NCI-H510A treated with DMSO at 0.1 percent for 48 hours (cell line): ENCODE results near the gene ETDB.
"Not testable (repeated sequence)": the region's sequence is repeated elsewhere in the genome, so short reads cannot be mapped to it uniquely, and the experiment has no call there.

Source experiments
- DNase-seq: peaks from one replicate; lab custom pipeline; 2025; lab: John Stamatoyannopoulos, UW

ETDB gene

DNA sequence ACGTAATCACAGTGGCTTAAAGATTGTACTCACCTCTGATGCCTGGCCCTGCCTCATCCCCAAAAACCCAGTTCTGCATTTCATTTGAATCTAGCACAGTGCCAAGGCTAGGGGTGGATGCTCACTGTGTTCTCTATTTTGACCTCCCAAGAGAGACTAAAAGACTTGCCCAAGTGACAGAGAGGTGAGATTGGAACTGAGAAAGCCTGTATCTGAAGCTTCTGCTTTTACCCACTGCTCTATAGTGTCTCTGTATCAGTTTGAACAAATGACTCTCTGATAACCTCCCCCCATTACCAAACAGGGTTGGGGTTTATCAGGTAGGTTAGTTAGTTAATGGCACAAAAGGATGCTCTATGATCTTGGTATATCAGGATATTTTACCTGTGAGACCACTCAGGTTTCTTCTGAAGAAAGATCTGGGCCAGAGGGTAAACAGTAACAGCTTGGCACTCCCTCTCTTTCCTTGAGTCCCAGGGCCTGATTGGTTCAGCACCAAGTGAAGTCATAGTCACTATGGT, at the start of gene ETDB:
TSS of gene ETDB (minus strand) at position 471 of the 521 bp plus-strand sequence. CDS start 1,265 bp downstream, outside the sequence.
- not testable (repeated sequence) for DNase-seq

GRCh38 chrX:135169534-135169933, 49.2 kb upstream of the ETDB start:
- not testable (repeated sequence) for DNase-seq

GRCh38 chrX:135168486-135168885, 48.2 kb upstream of the ETDB start:
- no peak for DNase-seq

GRCh38 chrX:135154688-135155087, 34.4 kb upstream of the ETDB start:
- DNase-seq = not testable (repeated sequence)

GRCh38 chrX:135126145-135126544, 5.8 kb upstream of the ETDB start:
- not testable (repeated sequence) for DNase-seq

DNA sequence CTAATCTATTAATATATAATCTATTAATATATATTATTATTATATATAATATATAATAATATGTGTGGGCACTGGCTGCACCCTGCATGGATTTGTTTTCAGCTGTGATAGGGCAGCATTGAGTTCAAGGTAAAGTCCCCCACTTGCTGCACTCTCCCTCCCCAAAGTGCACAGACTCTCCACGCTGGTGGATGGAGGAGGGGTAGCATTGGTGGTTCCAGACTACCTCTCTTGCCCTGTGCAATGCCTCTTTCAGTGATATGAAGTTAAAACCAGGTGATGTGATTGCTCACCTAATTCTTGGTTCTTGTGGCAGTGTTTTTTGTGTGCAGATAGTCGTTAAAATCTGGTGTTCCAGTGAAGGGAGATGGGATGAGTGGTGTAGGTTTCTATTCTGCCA, 4.3 kb downstream of the ETDB start:
- DNase-seq = not testable (repeated sequence)

- no peak for DNase-seq
Observed at GRCh38 chrX:135114392-135114791, 5.9 kb downstream of the ETDB start.

GRCh38 chrX:135112743-135113142, 7.6 kb downstream of the ETDB start:
- no peak for DNase-seq

GRCh38 chrX:135112096-135112729, 8.1 kb downstream of the ETDB start:
- DNase-seq = no peak

DNA sequence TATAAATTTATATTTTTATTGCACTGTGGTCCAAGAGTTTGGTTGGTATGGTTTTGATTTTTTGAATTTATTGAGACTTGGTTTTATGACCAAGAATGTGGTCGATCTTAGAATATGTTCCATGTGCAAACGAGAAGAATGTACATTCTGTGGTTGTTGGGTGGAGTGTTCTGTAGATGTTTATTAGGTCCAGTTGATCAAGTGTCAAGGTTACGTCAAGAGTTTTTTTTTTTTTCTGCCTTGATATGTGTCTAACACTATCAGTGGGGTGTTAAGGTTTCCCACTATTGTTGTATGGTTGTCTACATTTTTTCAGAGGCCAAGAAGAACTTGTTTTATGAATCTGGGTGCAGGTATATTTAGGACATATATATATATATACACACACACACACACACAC, 10.8 kb downstream of the ETDB start:
- no peak for DNase-seq

DNA sequence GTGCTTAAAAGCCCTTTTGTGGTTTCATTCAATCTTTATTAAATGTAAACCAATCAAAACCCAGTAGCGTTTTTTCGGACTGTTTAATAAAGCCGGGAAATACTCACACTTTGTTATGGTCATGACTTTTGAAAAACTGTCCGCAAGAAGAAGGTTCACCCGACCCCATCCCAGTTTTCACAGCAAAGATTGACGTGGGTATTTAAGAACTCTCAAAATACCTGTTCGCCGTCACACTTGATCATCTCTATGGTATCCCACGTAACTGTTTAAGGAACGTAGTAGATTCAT, 20.9 kb downstream of the ETDB start:
- DNase-seq = no peak

DNA sequence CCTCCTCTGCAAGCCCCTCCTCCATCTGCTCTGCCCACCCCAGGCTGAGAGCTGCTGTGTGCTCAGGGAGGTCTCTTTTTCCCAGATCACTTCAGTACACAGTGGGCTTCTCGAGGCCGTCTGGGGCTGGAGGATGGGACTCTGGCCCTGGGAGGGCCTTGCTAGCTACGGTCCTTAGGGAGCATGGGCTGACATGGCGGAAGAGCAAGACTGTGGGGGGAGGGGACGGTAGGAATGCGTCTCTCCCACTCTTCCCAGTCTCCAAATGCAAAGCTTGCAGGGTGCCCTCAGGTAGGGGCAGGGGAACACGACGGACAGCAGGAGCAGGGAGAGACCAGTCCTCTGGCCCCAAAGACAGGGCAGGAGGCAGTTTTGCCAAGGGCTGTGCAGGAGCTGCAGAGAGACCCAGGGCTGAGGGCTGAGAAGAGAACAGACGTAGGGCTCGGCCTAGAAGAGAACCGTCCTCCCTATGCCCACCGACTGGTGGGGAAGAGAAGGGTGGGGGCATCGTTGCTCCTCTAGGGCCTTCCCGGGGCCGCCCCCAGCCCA, 23.1 kb downstream of the ETDB start:
- DNase-seq = not testable (repeated sequence)

- no peak for DNase-seq
Observed at GRCh38 chrX:135095715-135096114, 24.6 kb downstream of the ETDB start.

GRCh38 chrX:135094726-135095125, 25.6 kb downstream of the ETDB start:
- DNase-seq = no peak

- no peak for DNase-seq
Observed at GRCh38 chrX:135089126-135089525, 31.2 kb downstream of the ETDB start.

GRCh38 chrX:135087867-135088266, 32.5 kb downstream of the ETDB start:
- no peak for DNase-seq

DNA sequence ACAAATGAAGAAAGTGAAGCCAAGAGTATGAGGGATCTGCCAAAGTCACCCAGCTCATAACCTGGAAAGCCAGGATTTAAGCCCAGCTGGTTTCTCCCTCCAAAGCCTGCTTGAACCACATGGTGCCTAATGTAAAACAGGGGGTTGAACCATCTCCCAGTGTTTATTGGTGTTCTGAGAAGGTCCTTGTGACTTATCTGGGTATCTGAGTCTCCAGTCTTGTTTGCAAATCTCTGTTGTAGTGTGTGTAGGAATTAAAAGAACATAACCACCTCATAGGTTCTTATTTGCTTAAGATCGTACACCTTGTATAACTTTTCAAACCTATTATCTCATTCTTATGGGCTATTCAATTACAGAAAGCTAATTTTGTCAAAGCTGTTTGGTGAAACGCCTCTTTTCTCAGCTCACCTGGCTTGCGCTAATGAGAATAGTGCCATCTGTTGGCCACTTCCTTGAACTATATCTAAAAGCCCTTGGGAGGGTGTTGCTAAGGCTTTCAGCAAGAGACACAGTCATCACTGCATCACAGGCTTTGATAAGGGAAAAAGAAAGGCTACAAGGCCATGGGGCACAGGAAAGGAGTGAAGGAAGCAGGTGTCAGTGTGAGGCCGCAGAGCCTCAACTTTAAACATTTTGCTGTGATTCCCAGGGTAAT, 34.0 kb downstream of the ETDB start:
- peak; percentile 54 for DNase-seq

DNA sequence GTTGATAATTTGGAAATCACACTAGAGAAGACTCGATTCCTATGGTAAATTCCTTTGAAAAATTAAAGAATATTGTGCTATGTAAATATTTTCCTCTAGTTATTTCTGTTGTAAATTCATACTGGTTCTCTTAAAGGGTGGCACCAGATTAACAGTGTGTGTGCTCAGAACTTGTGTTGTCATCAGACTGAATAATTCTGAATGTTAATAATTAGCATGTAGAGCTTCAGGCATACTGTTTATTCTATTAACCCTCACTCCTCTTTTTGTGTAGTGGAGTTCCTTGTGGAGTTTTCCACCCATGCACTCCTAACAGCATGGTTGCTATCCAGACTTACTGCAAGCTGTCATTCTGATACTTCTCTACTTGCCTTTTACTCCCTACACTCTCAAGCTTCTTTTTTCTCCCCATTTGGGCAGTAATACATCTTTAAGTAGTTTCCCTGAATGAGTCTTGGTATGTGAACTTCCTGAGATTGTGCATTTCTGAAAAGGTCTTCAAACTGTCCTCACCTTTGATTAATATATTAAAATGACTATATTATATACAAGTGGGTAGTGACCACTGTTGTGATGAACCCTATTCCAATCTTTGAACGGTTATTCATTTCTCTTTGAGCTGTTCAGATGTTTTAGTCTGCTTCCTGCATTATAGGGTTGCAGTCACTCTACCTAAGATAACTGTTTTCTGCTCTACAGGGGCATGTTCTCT, 38.5 kb downstream of the ETDB start:
- DNase-seq = no peak
